Keratinocyte (primary cell): ENCODE measurements around the gene LIG1. TPM values are rescaled to one million over a fixed set of nuclear protein-coding genes. Genes with fewer than 3 reads are reported as not detected.

ENCODE experiments used
- DNase-seq: peaks from one replicate; pipeline ENCODE4 v3.0.0-alpha.2; 2011; ENCODE audit warnings: low read depth, missing footprints, low spot score
- FAIRE-seq: peaks from 2 replicates; lab custom pipeline; 2011; peaks lifted over from hg19 to GRCh38; lab: Jason Lieb, UNC
- H2AFZ ChIP-seq: 2 replicates; pipeline ENCODE4 v1.6.0; 2012; ENCODE audit warnings: low read length, control low read depth, inconsistent platforms; ENCODE audit not compliant: control insufficient read depth
- H3K27ac ChIP-seq: 2 replicates; pipeline ENCODE4 v1.5.1; 2011; ENCODE audit warnings: low read length; ENCODE audit not compliant: control insufficient read depth, insufficient read depth
- H3K27me3 ChIP-seq: 3 replicates; pipeline ENCODE4 v1.6.0; 2011; ENCODE audit warnings: low read length; ENCODE audit not compliant: control insufficient read depth, insufficient read depth; ENCODE audit errors: extremely low read depth
- H3K36me3 ChIP-seq, 2 experiments: 2 replicates in 1 of 2; 3 replicates in 1 of 2; pipeline ENCODE4 v1.5.1; 2011; ENCODE audit warnings: low read length in 2 of 2, mild to moderate bottlenecking in 1 of 2; ENCODE audit not compliant: control insufficient read depth in 2 of 2, insufficient read depth in 2 of 2; ENCODE audit errors: extremely low read depth in 1 of 2
- H3K4me1 ChIP-seq: 3 replicates; pipeline ENCODE4 v1.5.1; 2011; ENCODE audit warnings: low read length; ENCODE audit not compliant: control insufficient read depth, insufficient read depth; ENCODE audit errors: extremely low read depth
- H3K4me2 ChIP-seq: 3 replicates; pipeline ENCODE4 v1.6.0; 2011; ENCODE audit warnings: low read depth, low read length; ENCODE audit not compliant: control insufficient read depth, insufficient read depth; ENCODE audit errors: extremely low read depth
- H3K4me3 ChIP-seq, 3 experiments: fragments of 200-600 bp in 1 of 3; sonication (generic) in 1 of 3; 2 replicates in 2 of 3; 3 replicates in 1 of 3; pipeline ENCODE4 v1.5.1; 2011 to 2016; ENCODE audit warnings: low read length in 3 of 3, mild to moderate bottlenecking in 3 of 3, control low read depth in 2 of 3, inconsistent platforms in 1 of 3, low read depth in 1 of 3, mixed read lengths in 1 of 3, mixed run types in 1 of 3, moderate library complexity in 1 of 3; ENCODE audit not compliant: control insufficient read depth in 2 of 3, insufficient read depth in 2 of 3; ENCODE audit errors: extremely low read depth in 1 of 3
- H3K79me2 ChIP-seq: 2 replicates; pipeline ENCODE4 v1.6.0; 2012; ENCODE audit warnings: low read length; ENCODE audit not compliant: control insufficient read depth, insufficient read depth
- H3K9ac ChIP-seq: 3 replicates; pipeline ENCODE4 v1.6.0; 2011; ENCODE audit warnings: low read length; ENCODE audit not compliant: control insufficient read depth, insufficient read depth; ENCODE audit errors: extremely low read depth
- H3K9me1 ChIP-seq: 3 replicates; pipeline ENCODE4 v1.6.0; 2011; ENCODE audit warnings: low read length; ENCODE audit not compliant: control insufficient read depth, insufficient read depth; ENCODE audit errors: extremely low read depth
- H3K9me3 ChIP-seq: 2 replicates; pipeline ENCODE4 v1.5.1; 2012; ENCODE audit warnings: low read depth, low read length; ENCODE audit not compliant: control insufficient read depth
- H4K20me1 ChIP-seq: 3 replicates; pipeline ENCODE4 v1.6.0; 2011; ENCODE audit warnings: low read length; ENCODE audit not compliant: control insufficient read depth, insufficient read depth; ENCODE audit errors: extremely low read depth
- CTCF ChIP-seq, 3 experiments: IDR thresholded peaks in 1 of 3; conservative IDR thresholded peaks in 1 of 3; optimal IDR thresholded peaks in 1 of 3; 2 replicates in 2 of 3; 3 replicates in 1 of 3; pipeline versions ENCODE3 to v1.5.1; 2011; ENCODE audit warnings: low read length in 3 of 3, mild to moderate bottlenecking in 3 of 3, moderate library complexity in 2 of 3, control low read depth in 1 of 3, inconsistent platforms in 1 of 3; ENCODE audit not compliant: insufficient read depth in 2 of 3; ENCODE audit errors: extremely low read depth in 1 of 3
- EZH2 ChIP-seq: IDR thresholded peaks from one replicate; pipeline ENCODE4 v1.6.1; 2012; ENCODE audit warnings: inconsistent platforms, mild to moderate bottlenecking, low read length, moderate library complexity
- dilution Hi-C: fragments of 300-500 bp; cut with MboI; formaldehyde crosslinking; loops from one replicate; pipeline ENCODE4 v1.7.0; 2020; ENCODE audit warnings: low sequenced_read_pairs; ENCODE audit not compliant: extremely low pct_ligation_motif_present
- polyA plus RNA-seq, 5 experiments: library from polyadenylated mRNA; depleted of rRNA in 3 of 5; stranded (reverse) in 3 of 5; stranded (forward) in 1 of 5; unstranded in 1 of 5; fragments of >200 nt; gene quantifications; 1 replicate in 1 of 5; 2 replicates in 3 of 5; 3 replicates in 1 of 5; pipeline versions ENCODE4 v1.2.1 to v1.2.3, GENCODE V29; 2011 to 2012; ENCODE audit warnings: missing spikeins in 2 of 5, low read depth in 1 of 5, low replicate concordance in 1 of 5

The LIG1 gene
- polyA plus RNA-seq, 1 donor (not counting 4 experiments of a cell fraction or from before 2014, with no cell fraction given): 16.5 TPM

GRCh38 chr19:48192750-48193149 lies 22.6 kb upstream of the LIG1 start:
- dilution Hi-C loops: no loop called here

GRCh38 chr19:48190885-48191284 lies 20.7 kb upstream of the LIG1 start:
- DNase-seq: no peak
- dilution Hi-C loops: no loop called here
- Histone ChIP-seq H4K20me1 (no peaks in the 10 kb centered on the region), H3K4me1 (no peaks in the 10 kb centered on the region), H3K27ac (peak overlapping the region; percentile 0), H3K4me3 (no peak overlapping the region), H3K27me3 (no peaks in the 10 kb centered on the region), H3K9me3 (no peaks in the 10 kb centered on the region), H3K79me2 (no peaks in the 10 kb centered on the region), H3K36me3 (peaks cover 0 to 1% of the 10 kb centered on the region in 2 experiments), H3K9me1 (no peaks in the 10 kb centered on the region), H3K9ac (no peak overlapping the region), H2AFZ (no peak overlapping the region), H3K4me2 (peak overlapping the region; percentile 4)
- no peak for FAIRE-seq
- TF ChIP-seq EZH2: no peak
- TF ChIP-seq CTCF (optimal IDR thresholded peaks at IDR 0.05 in 1 of 3, IDR thresholded peaks at IDR 0.05 in 1 of 3, conservative IDR thresholded peaks at IDR 0.05 in 1 of 3; ENCODE audit: extremely low read depth in 1 of 3, insufficient read depth in 2 of 3, low read length in 3 of 3): no peak

More at GRCh38 chr19:48192750-48193149, 22.6 kb upstream of the LIG1 start:
- Histone ChIP-seq H3K4me2 (no peak overlapping the region), H3K9ac (no peak overlapping the region), H3K9me3 (no peaks in the 10 kb centered on the region), H2AFZ (no peak overlapping the region), H3K9me1 (no peaks in the 10 kb centered on the region), H3K27me3 (no peaks in the 10 kb centered on the region), H3K36me3 (peaks cover 0 to 1% of the 10 kb centered on the region in 2 experiments), H3K79me2 (no peaks in the 10 kb centered on the region), H3K4me1 (no peaks in the 10 kb centered on the region), H4K20me1 (no peaks in the 10 kb centered on the region), H3K27ac (no peak overlapping the region), H3K4me3 (no peak overlapping the region)
- no peak for FAIRE-seq
- DNase-seq: no peak
- TF ChIP-seq CTCF (optimal IDR thresholded peaks at IDR 0.05 in 1 of 3, IDR thresholded peaks at IDR 0.05 in 1 of 3, conservative IDR thresholded peaks at IDR 0.05 in 1 of 3; ENCODE audit: extremely low read depth in 1 of 3, insufficient read depth in 2 of 3, low read length in 3 of 3): no peak
- no peak for TF ChIP-seq EZH2
